AG09309 (cell line): Measurements from ENCODE around the gene HRCT1.

Source experiments
- DNase-seq: peaks from one replicate; pipeline ENCODE4 v3.0.0-alpha.2; 2010; ENCODE audit warnings: low read depth
- H3K4me3 ChIP-seq: 2 replicates; pipeline ENCODE4 v1.5.1; 2011; ENCODE audit warnings: mild to moderate bottlenecking, low read depth, low read length, moderate library complexity; ENCODE audit not compliant: control insufficient read depth
- CTCF ChIP-seq: IDR thresholded peaks from 2 replicates; pipeline ENCODE4 v1.5.1; 2011; ENCODE audit warnings: mild to moderate bottlenecking, low read depth, low read length, inconsistent platforms; ENCODE audit not compliant: insufficient read depth, control insufficient read depth; ENCODE audit errors: missing control alignments

Gene HRCT1

GRCh38 chr9:35861161-35861897 lies 44.7 kb upstream of the HRCT1 start:
- TF ChIP-seq CTCF: no peak
- DNase-seq: no peak
- H3K4me3 ChIP-seq: no peak overlapping the region

- no peak for TF ChIP-seq CTCF
- no peak overlapping the region for H3K4me3 ChIP-seq
- no peak for DNase-seq
Measured at GRCh38 chr9:35862328-35862727, 43.7 kb upstream of the HRCT1 start.

GRCh38 chr9:35863583-35863982 lies 42.4 kb upstream of the HRCT1 start:
- no peak for TF ChIP-seq CTCF
- no peak for DNase-seq
- H3K4me3 ChIP-seq: no peak overlapping the region

GRCh38 chr9:35864695-35865255 lies 41.2 kb upstream of the HRCT1 start:
- TF ChIP-seq CTCF: no peak
- DNase-seq: no peak
- H3K4me3 ChIP-seq: no peak overlapping the region

- TF ChIP-seq CTCF: no peak
- DNase-seq: no peak
- H3K4me3 ChIP-seq: no peak overlapping the region
Measured at GRCh38 chr9:35867538-35867937, 38.5 kb upstream of the HRCT1 start.

- DNase-seq: no peak
- no peak overlapping the region for H3K4me3 ChIP-seq
- no peak for TF ChIP-seq CTCF
Measured at GRCh38 chr9:35868933-35869332, 37.1 kb upstream of the HRCT1 start.
